Activated effector memory CD4-positive, alpha-beta T cell treated with Interleukin-2 at 50 U/mL for 16 hours (primary cell): ENCODE measurements around the gene CPSF2.

Experiments
- DNase-seq: peaks from one replicate; pipeline ENCODE4 v3.0.0-alpha.2; 2020

Gene CPSF2

DNA sequence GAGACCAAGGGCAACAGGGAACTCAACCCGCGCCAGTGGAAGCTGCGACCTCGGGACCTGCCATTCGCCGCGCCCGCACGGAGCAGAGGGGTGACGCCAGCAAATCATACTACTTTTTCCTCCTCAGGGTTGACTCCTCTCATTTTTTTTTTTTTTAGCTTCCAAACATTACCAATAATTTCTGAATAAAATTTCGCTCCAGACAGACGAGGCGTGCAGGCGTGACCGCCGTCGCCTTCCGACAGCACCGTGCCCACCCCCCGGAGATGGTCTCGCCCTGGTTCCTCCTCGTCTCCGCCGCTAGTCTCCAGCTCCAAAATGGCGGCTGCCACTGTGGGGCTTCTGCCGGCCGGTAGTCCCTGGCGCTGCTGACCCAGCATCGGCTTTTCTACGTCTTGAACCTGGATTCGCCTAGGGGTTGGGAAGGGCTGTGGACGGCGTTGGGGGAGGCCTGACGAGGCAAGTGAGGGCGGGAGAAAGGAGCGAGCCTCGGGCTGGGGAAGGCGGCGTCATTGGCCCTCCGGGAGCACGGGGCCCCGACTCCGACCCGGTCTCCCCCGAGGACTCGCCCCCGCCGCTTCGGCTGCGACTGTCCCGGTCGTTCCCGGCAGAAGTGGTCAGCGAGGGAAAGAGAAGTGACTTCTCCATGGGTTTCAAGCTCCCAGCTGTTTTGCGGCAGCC is at the start of gene CPSF2, which contains the start of gene NDUFB1:
Gene CPSF2 (plus strand): TSS at position 300 of the 681 bp plus-strand sequence. CDS start 9,016 bp downstream, outside the sequence.
Gene NDUFB1 (minus strand): TSS at position 37 of the 681 bp plus-strand sequence. CDS start 4,069 bp downstream, outside the sequence.
- peak; percentile 79 for DNase-seq

- no peak for DNase-seq
Observed at GRCh38 chr14:92074555-92074954, 47.2 kb upstream of the CPSF2 start.

DNA sequence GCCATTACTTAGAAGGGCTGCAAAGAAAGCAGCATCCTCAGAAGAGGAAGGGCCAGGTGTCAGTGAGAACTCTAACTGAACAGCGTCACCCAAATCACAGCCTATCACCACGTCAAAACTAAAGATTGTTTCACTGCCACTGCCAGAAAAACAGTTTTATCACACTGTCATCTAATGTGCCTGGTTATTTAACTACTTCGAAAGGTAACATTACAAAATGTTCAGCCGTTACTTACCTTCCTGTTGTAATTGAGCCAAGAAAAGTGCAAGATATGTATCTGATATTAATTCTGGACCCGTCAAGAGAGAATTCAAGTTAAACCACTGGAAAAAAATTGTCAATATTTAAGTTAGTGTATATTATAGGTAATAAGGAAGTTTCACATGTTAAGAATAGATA is 33.3 kb upstream of the CPSF2 start:
- no peak for DNase-seq

DNA sequence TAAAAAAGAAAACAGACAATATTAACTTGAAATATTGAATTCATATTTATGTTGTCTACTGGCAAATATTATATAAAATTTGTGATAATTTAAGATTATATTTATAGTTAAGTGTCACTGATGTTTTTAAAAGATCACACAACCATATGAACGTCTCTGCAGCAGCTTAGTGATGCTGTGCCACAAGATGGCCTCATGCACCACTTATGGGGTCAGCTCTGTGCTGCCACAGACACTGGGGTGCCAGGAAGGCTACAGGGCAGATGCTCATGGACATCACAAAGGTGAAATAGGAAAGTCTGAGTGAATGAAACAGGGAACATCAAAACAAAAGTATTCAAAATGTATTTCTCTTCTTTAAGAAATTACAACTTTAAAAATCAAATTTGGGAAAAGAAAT is 28.4 kb upstream of the CPSF2 start:
- DNase-seq: no peak

GRCh38 chr14:92099802-92100201 is 22.0 kb upstream of the CPSF2 start:
- DNase-seq: no peak

- no peak for DNase-seq
Observed at GRCh38 chr14:92103363-92103989, 18.3 kb upstream of the CPSF2 start.

- DNase-seq: no peak
Observed at GRCh38 chr14:92105073-92105892, 16.5 kb upstream of the CPSF2 start.

DNA sequence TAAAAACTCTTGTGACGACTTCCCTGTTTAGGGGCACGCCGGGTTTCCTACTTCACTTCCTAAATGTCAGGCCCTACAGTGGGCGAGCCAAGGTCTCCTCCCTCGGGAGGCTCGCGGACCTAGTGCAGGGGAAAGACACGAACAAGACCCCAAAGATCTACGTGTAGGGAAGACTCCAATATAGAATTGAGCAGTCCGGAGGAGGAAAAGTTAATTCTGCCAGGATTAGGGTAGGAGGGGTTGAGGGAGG is 16.0 kb upstream of the CPSF2 start:
- no peak for DNase-seq

DNA sequence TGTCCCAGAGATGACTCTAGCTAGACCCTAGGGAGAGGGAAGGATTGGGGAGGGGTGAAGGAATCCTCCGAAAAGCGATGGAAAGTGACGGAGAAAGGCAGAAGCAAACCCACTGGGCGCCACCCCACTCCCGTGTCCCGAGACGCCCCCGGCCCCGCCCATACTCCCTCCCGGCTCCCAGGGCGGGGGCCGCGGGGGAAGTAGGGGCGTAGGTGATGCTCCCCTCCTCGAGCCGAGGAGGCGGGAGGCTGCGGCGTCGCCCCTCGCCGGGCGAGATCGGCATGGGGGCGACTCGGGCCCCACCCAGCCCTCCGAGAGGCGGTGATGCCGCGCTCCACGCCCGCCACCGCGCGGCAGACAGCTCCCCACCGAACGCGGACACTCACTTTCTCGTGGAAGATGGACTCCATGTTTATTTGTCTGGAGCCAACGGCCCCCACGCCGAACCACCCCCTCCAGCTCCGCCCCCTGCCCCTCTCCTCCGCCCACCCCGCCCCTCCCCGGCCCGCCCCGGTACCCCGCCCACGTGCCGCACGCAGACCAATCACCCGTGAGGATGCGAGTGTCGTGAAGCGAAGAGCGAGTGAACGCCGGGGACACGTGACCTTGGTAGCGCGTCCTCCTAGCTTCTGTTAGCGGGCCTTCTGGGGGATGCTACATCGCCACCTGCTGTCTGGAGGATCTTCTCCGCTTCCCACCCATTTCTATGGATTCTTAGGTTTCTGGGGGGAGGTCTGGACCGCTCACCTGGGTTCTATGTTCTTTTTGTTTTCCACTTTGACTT is 15.4 kb upstream of the CPSF2 start, which contains the start of gene ATXN3:
Gene ATXN3 (minus strand): TSS at position 440 of the 784 bp plus-strand sequence. CDS start 30 bp downstream, at position 410.
- peak; percentile 91 for DNase-seq

DNA sequence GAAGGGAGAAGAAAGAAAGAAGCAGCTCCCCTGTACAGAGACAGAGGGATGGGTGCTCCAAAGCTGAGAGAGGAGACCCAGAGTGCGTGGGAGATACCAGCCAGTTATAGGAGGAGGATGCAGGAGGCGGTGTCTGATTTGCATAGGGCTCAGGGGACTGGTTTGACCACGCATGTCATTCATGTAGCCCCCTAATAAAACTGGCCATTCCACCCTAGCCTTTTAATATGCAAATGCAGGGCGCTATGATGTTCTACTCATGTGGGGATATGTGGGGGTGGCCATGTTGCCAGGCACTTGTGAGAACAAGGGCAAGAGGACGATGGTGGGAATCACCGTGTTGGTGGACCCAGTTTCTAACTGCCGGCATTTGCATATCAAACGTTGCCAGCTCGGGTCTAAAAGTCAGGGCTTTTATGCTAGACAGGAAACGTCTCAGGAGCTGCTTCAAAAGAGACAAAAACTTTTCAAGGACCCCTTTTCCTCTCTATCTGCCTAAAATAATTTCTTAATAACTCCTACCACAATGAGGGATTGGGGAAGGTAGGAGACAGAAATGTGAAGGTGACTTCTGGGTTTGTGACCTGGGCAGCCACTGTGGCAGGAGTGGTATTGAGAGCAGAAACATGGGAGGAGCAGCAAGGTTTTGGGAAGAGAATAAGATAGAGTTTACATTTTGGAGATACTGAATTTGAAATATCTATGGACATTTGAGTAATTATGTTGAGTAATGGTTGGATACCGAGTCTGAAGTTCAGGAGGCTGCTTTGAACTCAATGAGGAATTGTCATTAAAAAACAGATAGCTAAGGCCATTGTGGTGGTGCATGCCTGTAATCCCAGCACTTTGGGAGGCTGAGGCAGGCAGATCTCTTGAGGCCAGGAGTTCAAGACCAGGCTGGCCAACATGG is 13.2 kb upstream of the CPSF2 start:
- no peak for DNase-seq

DNA sequence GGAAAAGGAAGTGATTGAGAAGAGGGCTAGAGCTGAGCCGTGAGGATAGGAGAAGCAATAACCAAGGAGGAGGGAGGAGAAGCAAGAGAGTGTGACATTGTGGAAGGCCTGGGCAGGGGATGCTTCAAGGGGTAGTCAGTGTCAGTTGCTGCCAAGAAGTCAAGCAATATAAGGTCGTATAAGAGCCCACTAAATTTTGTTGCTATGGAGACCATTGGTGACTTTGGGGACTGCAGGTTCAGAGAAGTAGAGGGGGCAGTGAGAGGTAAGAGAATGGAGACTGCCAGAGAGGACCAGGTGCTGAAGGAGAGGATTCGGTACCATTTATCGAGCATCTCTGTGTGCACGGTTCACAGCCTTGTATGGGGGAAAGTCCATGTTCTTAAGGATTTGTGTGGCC is 12.3 kb upstream of the CPSF2 start:
- DNase-seq: no peak

GRCh38 chr14:92121207-92121669 is 531 bp upstream of the CPSF2 start:
- no peak for DNase-seq

GRCh38 chr14:92122351-92122677 is 545 bp downstream of the CPSF2 start:
- DNase-seq: no peak

- no peak for DNase-seq
Observed at GRCh38 chr14:92122761-92123160, 992 bp downstream of the CPSF2 start.

DNA sequence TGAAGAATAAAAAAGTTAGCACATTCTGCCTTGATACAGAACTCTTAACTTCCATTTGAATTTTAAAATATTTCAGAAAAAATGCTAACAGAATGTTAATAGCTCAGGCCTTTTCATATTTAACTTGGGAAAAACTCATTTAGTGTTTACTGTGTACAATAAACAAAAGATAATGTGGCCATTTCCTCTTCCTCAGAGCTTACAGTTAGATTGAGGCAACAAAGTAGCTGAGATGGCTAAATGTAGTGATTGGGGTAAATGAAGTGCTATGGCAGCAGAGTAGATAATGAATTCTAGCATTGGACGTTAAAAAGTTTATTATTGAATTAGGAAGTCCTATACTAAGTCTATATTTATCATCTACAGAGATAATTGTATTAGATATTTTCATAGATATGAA is 12.7 kb downstream of the CPSF2 start:
- no peak for DNase-seq

- no peak for DNase-seq
Observed at GRCh38 chr14:92135269-92135668, 13.5 kb downstream of the CPSF2 start.

- DNase-seq: no peak
Observed at GRCh38 chr14:92143309-92143708, 21.5 kb downstream of the CPSF2 start.

DNA sequence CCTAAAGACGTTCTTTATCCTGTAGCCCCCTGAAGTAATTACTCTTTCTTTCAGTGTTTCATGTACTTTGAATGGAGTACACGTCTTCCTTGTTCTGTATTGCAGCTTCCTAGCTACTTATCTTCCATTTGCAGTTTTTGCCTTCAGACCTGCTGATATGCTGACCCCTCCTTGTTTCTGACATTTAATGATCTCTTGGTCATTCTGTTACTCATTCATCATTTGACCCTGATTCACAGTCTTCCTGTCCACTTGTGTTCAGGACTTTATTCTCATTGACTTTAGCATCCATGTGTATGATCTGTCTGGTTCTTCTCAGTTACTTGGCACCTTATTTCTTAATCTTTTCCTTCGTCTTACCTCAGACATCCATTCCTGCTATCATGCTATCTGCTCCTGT is 22.2 kb downstream of the CPSF2 start:
- no peak for DNase-seq

DNA sequence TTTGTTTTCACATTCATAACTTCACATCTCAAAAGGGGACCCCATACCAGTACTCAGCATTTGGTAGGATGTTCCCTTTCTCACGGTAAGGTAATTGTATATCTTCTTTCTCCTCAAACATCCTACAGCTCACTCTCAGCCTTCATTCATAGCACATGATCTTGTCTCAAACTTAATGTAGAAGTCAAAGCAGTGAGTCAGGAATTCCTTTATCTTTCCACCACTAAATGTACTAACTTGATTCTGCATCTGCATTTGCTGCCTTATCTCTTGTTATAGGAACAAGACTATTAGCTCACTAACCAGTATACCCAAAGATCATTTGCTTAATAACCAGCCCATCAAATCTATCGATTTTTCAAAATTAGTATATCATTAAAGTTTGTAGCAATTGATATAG is 22.9 kb downstream of the CPSF2 start:
- DNase-seq: no peak

- no peak for DNase-seq
Observed at GRCh38 chr14:92153581-92153980, 31.8 kb downstream of the CPSF2 start.

DNA sequence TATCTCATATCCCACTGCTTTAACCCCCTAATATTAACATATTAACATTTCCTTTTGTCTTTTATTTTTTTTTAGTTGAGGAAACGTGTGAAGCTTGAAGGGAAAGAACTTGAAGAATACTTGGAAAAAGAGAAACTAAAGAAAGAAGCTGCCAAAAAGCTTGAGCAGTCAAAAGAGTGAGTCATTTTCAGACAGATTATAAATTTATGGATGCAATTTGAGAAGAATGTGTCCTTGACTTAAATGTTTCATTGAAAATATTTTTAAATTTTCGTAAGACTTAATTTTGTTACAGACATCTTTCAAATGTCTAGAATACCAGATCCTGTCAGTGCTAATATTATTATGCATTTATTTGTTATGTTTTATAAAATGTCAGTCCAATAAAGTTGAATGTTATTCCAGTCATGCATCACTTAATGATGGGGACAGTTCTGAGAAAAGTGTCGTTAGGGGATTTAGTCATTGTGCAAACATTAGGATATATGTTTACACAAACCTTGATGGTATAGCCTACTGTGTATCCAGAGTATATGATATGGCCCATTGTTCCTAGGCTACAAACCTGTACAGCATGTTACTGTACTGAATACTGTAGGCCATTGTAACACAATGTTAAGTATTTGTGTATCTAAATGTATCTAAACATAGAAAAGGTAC is 32.6 kb downstream of the CPSF2 start:
- no peak for DNase-seq
